Hematopoietic multipotent progenitor cell (in vitro differentiated cells): ENCODE data around the gene GRK7. TPM values are rescaled to one million over a fixed set of nuclear protein-coding genes. Genes with fewer than 3 reads are reported as not detected.
"Not testable (repeated sequence)": the region's sequence is repeated elsewhere in the genome, so short reads cannot be mapped to it uniquely, and the experiment has no call there.

Experiments
- DNase-seq, 3 donors: peaks; one replicate each; pipeline ENCODE4 v3.0.0-alpha.2; 2011 to 2015; ENCODE audit warnings: low read depth in 2 of 3, low spot score in 2 of 3
- total RNA-seq: library from RNA; depleted of rRNA; stranded (reverse); fragments of >200 nt; gene quantifications from one replicate; pipeline ENCODE4 v1.2.3, GENCODE V29; 2012

The GRK7 gene
- total RNA-seq, 1 donor = not detected

DNA sequence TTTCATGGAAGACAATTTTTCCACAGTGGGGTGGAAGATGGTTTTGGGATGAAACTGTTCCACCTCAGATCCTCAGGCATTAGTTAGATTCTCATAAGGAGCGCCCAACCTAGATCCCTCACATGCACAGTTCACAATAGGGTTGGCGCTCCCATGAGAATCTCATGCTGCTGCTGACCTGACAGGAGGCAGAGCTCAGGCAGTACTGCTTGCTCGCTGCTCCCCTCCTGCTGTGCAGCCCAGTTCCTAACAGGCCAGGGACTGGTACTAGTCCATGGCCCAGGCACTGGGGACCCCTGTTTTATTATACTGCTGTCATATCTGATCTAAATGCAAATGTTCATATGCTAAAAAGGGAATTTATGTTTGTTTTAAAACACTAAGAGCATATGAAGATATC is 9.8 kb upstream of the GRK7 start:
- DNase-seq = no peak

DNA sequence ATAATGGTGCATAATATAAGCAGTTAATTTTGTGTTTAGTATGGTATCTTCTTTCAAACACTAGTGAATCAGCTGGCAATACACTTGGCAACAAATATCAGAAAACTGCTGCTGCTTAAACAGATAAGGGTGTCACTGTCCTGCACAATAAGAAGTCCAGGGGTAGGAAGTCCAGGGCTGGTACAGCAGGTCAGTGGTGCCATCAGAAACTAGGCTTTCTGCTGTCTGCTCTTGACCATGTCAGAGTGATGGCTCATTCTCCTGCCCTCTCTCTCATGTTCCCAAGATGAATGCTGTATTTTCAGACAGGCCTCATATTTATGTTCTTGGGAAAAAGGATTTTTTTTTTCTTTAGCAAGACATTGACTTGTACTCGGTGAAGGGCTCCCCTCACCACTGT is 9.2 kb upstream of the GRK7 start:
- DNase-seq = no peak

- not testable (repeated sequence) for DNase-seq
These were observed 656 bp upstream of the GRK7 start for GRCh38 chr3:141762552-141762951.

GRCh38 chr3:141764045-141764444 is 837 bp downstream of the GRK7 start:
- DNase-seq = no peak

DNA sequence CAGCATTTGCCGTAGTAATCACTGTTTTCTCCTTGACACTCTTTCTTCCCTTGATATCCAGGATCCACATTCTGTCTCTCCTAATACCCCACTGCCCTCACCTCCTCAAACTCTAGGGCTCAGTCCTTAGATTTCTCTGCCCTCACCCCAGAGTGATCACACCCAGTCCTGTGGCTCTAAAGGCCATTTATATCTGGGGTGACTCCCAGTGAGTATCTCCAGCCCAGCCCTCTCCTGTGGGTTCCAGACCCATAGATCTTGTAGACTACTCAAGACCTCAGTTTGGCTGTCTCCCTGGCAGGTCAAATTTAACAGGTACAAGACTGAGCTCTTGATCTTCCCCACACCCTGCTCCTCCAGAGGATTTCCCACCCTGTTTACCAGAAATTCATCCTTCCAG is 1.3 kb downstream of the GRK7 start:
- DNase-seq = no peak

DNA sequence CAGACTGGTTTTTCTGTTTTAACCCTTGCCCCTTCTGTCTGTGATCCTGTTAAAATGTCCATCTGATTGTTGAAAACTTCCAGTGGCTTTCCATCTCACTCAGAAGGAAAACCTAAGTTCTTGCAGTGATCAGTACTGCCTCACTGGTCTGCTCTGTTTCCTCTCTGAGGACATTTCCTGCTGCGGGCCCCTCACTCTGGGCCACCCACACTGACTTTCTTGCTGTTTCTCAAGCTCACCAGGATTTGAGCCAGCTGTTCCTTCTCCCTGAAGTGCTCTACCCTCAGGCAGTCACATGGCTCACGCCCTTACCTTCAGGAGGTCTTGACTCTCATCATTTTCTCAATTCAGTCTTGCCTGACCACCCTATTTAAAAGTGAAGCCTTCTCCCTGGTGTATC is 1.8 kb downstream of the GRK7 start:
- no peak for DNase-seq

DNA sequence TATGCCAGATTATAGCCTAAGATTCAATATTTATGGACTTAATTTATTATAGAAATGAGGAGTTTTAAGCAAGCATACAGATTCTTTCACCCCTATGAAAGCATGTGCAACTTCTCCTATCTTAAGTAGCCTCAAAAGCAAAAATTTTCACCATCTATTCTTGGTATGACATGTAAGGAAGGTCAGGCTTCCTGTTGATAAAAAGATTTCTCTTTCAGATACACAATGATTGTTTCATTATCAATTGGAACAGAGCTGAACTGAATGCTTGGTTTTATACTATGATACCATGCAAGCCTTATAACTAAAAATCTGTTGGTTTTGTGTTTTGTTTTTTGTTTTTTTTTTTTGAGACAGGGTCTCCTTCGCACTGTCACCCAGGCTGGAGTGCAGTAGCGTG is 3.9 kb downstream of the GRK7 start:
- peak in 2 of 3 donors; percentile 35 to 75 for DNase-seq

- no peak for DNase-seq
These were observed 6.2 kb downstream of the GRK7 start for GRCh38 chr3:141769221-141769894.

DNA sequence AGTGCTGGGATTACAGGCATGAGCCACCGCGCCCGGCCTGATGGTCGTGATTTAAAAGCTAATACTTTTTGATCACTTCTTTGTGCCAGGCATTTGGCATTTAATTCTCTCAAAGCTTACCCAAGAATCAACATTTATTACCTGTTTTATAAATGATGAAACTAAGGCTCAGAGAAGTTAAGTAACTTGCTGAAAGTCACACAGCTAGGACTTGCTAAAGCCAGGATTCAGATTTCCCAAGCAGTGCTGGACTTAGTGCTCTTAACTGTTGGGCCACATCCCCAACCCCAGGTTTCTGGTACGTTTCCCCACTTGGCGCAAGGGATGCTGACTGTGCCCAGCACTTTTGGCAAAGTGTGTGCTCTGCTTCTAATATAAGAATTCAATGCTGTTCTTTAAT is 10.5 kb downstream of the GRK7 start:
- no peak for DNase-seq

DNA sequence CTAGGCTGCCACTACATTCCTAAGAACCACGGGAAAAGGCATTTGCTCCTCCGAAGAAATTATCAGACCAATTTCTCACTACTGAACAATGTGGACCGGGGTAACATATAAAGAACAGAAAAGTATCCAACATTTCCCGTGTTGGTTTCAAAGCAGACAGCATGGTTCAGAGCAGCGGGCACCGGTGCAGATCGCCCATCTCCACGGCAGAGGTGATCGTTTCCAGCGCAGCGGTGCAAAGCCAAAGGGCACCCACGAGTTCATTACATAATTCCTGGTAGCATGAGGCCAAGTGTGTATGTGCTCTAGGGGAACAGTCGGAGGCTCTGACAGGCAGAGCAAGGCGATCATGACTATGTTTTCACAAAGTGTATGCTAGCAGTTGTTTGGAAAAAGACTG is 13.2 kb downstream of the GRK7 start:
- DNase-seq = no peak

DNA sequence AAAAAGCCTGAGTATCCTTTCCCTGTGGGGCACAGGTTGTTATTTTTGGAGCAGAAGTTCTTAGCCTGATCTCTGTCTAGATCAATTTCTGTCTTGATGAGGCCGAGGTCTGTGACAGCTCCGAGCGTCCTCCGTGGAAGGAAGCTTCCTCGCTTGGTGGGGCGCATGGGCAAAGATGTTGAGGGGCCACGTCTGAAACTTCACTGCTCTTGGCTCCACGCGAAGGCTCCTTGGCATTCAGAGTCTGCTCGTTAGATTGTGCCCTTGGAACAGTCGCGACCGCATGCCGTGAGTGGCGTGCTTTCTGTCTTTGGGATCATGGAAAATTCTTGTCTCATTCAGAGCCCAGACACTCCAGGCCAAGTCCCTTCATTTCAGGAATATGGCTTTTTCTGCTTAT is 13.7 kb downstream of the GRK7 start:
- DNase-seq = no peak

DNA sequence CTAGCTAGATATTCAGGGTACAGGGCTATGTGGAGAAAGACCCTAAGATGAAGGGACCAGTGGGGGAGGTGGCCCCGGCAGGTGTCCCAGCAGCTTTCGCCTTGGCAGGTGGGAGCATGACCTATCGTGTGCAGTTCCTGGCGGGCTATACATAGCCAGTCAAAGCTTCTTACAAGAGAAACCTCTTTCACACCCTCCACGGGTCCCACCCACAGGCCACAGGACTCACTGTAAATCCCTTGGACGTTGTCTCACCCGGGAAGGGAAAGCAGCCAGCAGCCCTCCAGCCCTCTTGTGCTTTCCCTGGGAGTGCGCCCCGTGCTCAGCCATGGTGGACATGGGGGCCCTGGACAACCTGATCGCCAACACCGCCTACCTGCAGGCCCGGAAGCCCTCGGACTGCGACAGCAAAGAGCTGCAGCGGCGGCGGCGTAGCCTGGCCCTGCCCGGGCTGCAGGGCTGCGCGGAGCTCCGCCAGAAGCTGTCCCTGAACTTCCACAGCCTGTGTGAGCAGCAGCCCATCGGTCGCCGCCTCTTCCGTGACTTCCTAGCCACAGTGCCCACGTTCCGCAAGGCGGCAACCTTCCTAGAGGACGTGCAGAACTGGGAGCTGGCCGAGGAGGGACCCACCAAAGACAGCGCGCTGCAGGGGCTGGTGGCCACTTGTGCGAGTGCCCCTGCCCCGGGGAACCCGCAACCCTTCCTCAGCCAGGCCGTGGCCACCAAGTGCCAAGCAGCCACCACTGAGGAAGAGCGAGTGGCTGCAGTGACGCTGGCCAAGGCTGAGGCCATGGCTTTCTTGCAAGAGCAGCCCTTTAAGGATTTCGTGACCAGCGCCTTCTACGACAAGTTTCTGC is 15.0 kb downstream of the GRK7 start:
- DNase-seq = no peak

- DNase-seq = no peak
These were observed 16.5 kb downstream of the GRK7 start for GRCh38 chr3:141779667-141780066.

- DNase-seq = no peak
These were observed 19.3 kb downstream of the GRK7 start for GRCh38 chr3:141782386-141782932.

DNA sequence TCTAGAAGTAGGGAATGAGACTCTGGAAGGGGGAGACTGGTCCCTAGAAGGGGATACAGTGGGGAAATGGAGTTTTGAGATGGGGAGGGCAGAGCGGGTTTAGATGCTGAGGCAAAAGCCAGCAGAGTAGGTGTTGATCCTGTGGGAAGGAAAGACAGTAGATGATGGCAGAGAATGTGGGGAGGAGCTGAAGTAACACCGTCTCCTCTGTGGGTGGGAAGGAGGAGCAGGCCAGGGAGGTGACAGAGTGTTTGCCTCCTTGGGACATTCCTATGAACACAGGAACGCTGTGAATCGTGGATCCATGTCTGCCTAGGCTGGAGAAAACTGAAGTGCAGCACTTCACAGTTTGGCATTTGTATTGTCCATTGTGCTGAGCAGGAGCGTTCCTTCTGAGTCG is 20.4 kb downstream of the GRK7 start:
- no peak for DNase-seq

- DNase-seq = no peak
These were observed 20.9 kb downstream of the GRK7 start for GRCh38 chr3:141784096-141784495.

- DNase-seq = peak in 2 of 3 donors; percentile 21 to 75
These were observed 21.3 kb downstream of the GRK7 start for GRCh38 chr3:141784531-141784930.

GRCh38 chr3:141788149-141788548 is 24.9 kb downstream of the GRK7 start:
- no peak for DNase-seq

GRCh38 chr3:141788750-141789149 is 25.5 kb downstream of the GRK7 start:
- not testable (repeated sequence) for DNase-seq

- no peak for DNase-seq
These were observed 26.1 kb downstream of the GRK7 start for GRCh38 chr3:141789281-141789680.

DNA sequence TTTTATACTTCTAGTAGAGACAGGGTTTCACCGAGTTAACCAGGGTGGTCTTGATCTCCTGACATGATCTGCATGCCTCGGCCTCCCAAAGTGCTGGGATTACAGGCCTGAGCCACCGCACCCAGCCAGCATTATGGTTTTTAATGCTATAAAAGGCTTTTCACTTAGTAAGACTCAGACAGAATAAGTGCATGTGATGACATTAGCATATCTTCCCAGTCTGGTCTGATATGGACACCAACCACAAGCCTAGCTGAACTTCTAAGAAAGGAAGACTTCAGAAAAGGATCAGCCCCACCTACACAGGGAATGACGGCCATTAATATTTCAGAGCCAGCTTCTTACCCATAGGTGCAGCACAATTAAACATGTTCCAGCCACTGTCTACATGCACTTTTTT is 27.0 kb downstream of the GRK7 start:
- no peak for DNase-seq

- no peak for DNase-seq
These were observed 29.3 kb downstream of the GRK7 start for GRCh38 chr3:141792495-141792894.
